Testis (tissue), 5 donors: ENCODE results near the gene TSC22D3. TPM values are rescaled to one million over a fixed set of nuclear protein-coding genes. Genes with fewer than 3 reads are reported as not detected.
"Not testable (repeated sequence)": the region's sequence is repeated elsewhere in the genome, so short reads cannot be mapped to it uniquely, and the experiment has no call there.

Experiments
- DNase-seq: peaks from one replicate; pipeline ENCODE4 v3.0.0-alpha.2; 2019
- H3K27ac ChIP-seq, 2 donors: fragments of 200-600 bp; sonication (generic); one replicate each; pipeline ENCODE4 v1.5.1; 2019
- H3K27me3 ChIP-seq: fragments of 200-600 bp; sonication (generic); one replicate; pipeline ENCODE4 v1.5.1; 2019
- H3K36me3 ChIP-seq: fragments of 200-600 bp; sonication (generic); one replicate; pipeline ENCODE4 v1.5.1; 2017; ENCODE audit warnings: low read depth; ENCODE audit errors: missing control alignments
- H3K4me1 ChIP-seq: fragments of 200-600 bp; sonication (generic); one replicate; pipeline ENCODE4 v1.5.1; 2019
- H3K4me3 ChIP-seq, 2 donors: fragments of 200-600 bp; sonication (generic); one replicate each; pipeline ENCODE4 v1.5.1; 2017 to 2019
- H3K9me3 ChIP-seq: fragments of 200-600 bp; sonication (generic); one replicate; pipeline ENCODE4 v1.5.1; 2017
- CTCF ChIP-seq, 3 experiments: fragments of 450-650 bp in 2 of 3; fragments of 200-600 bp in 1 of 3; sonication (generic) in 1 of 3; IDR thresholded peaks; one replicate each; pipeline ENCODE4 v1.5.1; 2016 to 2019; ENCODE audit warnings: antibody characterized with exemption in 3 of 3, mild to moderate bottlenecking in 2 of 3, moderate library complexity in 1 of 3
- POLR2A ChIP-seq: fragments of 450-650 bp; IDR thresholded peaks from one replicate; pipeline ENCODE4 v1.6.1; 2017; ENCODE audit warnings: antibody characterized with exemption, mild to moderate bottlenecking, moderate library complexity
- WGBS, 2 donors: methylation state at CpG; one replicate each; pipeline ENCODE4 v1.1.5; 2018; 5-methylcytosine and 5-hydroxymethylcytosine counted together
- intact Hi-C: fragments of 100-400 bp; cut with DNase I; formaldehyde crosslinking; loops from one replicate; pipeline ENCODE4 v1.15.1; 2023; ENCODE audit warnings: low total_unique reads
- long read RNA-seq, 2 donors: transcript quantifications; one replicate each; lab custom pipeline, GENCODE V29; 2026
- polyA plus RNA-seq: library from polyadenylated mRNA; stranded (reverse); fragments of 350-450 nt; fragmentation: Illumina TruSeq; extraction: RNeasy Lipid Tissue Mini Kit (QIAGEN cat#74804); gene quantifications from one replicate; pipeline ENCODE4 v1.2.3, GENCODE V29; 2014; ENCODE audit warnings: low read depth, low replicate concordance; ENCODE audit not compliant: insufficient read depth
- total RNA-seq, 2 donors: library from RNA; depleted of rRNA; stranded (reverse); fragments of >200 nt; gene quantifications; one replicate each; pipeline ENCODE4 v1.2.3, GENCODE V29; 2016

Gene TSC22D3
- 100 to 1,000 TPM in 1 of 2 donors, 10 to 100 TPM in 1; 98.4 to 123 TPM for total RNA-seq
- 65.5 TPM for polyA plus RNA-seq
- long read RNA-seq, donor 1, transcript TSC22D3-203 (3 exons, 2,266 nt) = minor isoform, 15 of 102 reads
- long read RNA-seq, donor 1, transcript TSC22D3-205 (3 exons, 1,812 nt) = minor isoform, 6 of 102 reads
- long read RNA-seq, donor 1, transcript TSC22D3-206 (3 exons, 2,027 nt) = major isoform, 79 of 102 reads
- long read RNA-seq, donor 1, partial matches to known transcripts = 0 of 102 reads
- long read RNA-seq, donor 1, other reads (novel, unspliced or antisense) = 0 of 102 reads
- long read RNA-seq, donor 2, transcript TSC22D3-205 (3 exons, 1,812 nt) = minor isoform, 5 of 101 reads
- long read RNA-seq, donor 2, transcript TSC22D3-203 (3 exons, 2,266 nt) = minor isoform, 7 of 101 reads
- long read RNA-seq, donor 2, transcript TSC22D3-206 (3 exons, 2,027 nt) = major isoform, 82 of 101 reads
- long read RNA-seq, donor 2, partial matches to known transcripts = 0 of 101 reads
- long read RNA-seq, donor 2, other reads (novel, unspliced or antisense) = 0 of 101 reads

- WGBS, 2 donors = 0 to 1% methylated on average over 1 to 25 of the region's 59 CpGs
Observed at GRCh38 chrX:107775734-107776511, at the start of gene TSC22D3. TSC22D3 (minus strand) TSS chrX:107775787; CDS start chrX:107775419, 368 bp downstream.

GRCh38 chrX:107823456-107823855, 47.9 kb upstream of the TSC22D3 start:
- no peak for DNase-seq
- H3K4me1 ChIP-seq = no peaks in the 10 kb centered on the region
- TF ChIP-seq CTCF (IDR thresholded peaks at IDR 0.05) (no peak), POLR2A (no peak)
- no peaks in the 10 kb centered on the region for H3K27me3 ChIP-seq
- H3K36me3 ChIP-seq = no peaks in the 10 kb centered on the region
- intact Hi-C loops = no loop called here
- no peaks in the 10 kb centered on the region for H3K9me3 ChIP-seq
- no peak overlapping the region for H3K27ac ChIP-seq
- WGBS, 2 donors = 37 to 64% methylated on average over 1 of the region's 1 CpG
- H3K4me3 ChIP-seq = no peak overlapping the region

More at GRCh38 chrX:107775734-107776511, at the start of gene TSC22D3:
- no peaks in the 10 kb centered on the region for H3K27me3 ChIP-seq
- peak; percentile 63 for DNase-seq
- peak within 1 kb of the TSS; percentile 46 to 61 for H3K4me3 ChIP-seq
- TF ChIP-seq CTCF (IDR thresholded peaks at IDR 0.05) = no peak
- no peak for TF ChIP-seq POLR2A
- H3K36me3 ChIP-seq = no peaks in the 10 kb centered on the region
- H3K27ac ChIP-seq = peak within 1 kb of the TSS; percentile 15 to 75
- H3K4me1 ChIP-seq = no peaks in the 10 kb centered on the region
- H3K9me3 ChIP-seq = no peaks in the 10 kb centered on the region
- intact Hi-C loops = loop anchor here (10.0 kb wide), 2 partner anchors 61 to 101 kb away; no protein-coding TSS in a partner anchor

GRCh38 chrX:107823042-107823441, 47.5 kb upstream of the TSC22D3 start:
- no peak for TF ChIP-seq POLR2A
- TF ChIP-seq CTCF (IDR thresholded peaks at IDR 0.05) = no peak
- Histone ChIP-seq H3K9me3 (no peaks in the 10 kb centered on the region), H3K27ac (no peak overlapping the region), H3K27me3 (no peaks in the 10 kb centered on the region), H3K4me1 (no peaks in the 10 kb centered on the region), H3K36me3 (no peaks in the 10 kb centered on the region), H3K4me3 (no peak overlapping the region)
- DNase-seq = no peak
- 97% methylated on average over 2 of the region's 2 CpGs for WGBS, 2 donors
- intact Hi-C loops = no loop called here

GRCh38 chrX:107818900-107819521, 43.4 kb upstream of the TSC22D3 start:
- Histone ChIP-seq H3K27me3 (no peaks in the 10 kb centered on the region), H3K4me1 (no peaks in the 10 kb centered on the region), H3K27ac (no peak overlapping the region), H3K36me3 (no peaks in the 10 kb centered on the region), H3K4me3 (no peak overlapping the region), H3K9me3 (no peaks in the 10 kb centered on the region)
- TF ChIP-seq CTCF (IDR thresholded peaks at IDR 0.05) (no peak), POLR2A (no peak)
- intact Hi-C loops = no loop called here
- no peak for DNase-seq

- H3K27ac ChIP-seq, H3K9me3 ChIP-seq, DNase-seq, H3K27me3 ChIP-seq, H3K4me3 ChIP-seq, H3K4me1 ChIP-seq, intact Hi-C loops, H3K36me3 ChIP-seq: not testable (repeated sequence)
- WGBS, 2 donors = 63 to 75% methylated on average over 9 to 10 of the region's 10 CpGs
Observed at GRCh38 chrX:107810053-107810452, 34.5 kb upstream of the TSC22D3 start.
